HEK293 (cell line): Measurements from ENCODE around the gene PLEKHA3.

Experiments
- CTCF ChIA-PET: fragments of 350-600 bp; formaldehyde crosslinking; extraction: SDS; loops from one replicate; lab custom pipeline; 2021; ENCODE audit warnings: antibody characterized with exemption; lab: Yijun Ruan, JAX
- POLR2A ChIA-PET: fragments of 300-600 bp; formaldehyde crosslinking; extraction: SDS; loops from one replicate; lab custom pipeline; 2020; ENCODE audit warnings: antibody characterized with exemption, inconsistent platforms; lab: Yijun Ruan, JAX
- H3K27ac ChIP-seq: fragments of 200-500 bp; sonication (Bioruptor generic); 2 replicates; pipeline ENCODE4 v1.5.1; 2014; ENCODE audit warnings: low read depth, low read length, control low read depth, inconsistent platforms; ENCODE audit errors: extremely low read depth
- H3K36me3 ChIP-seq, 2 experiments: fragments of 200-500 bp in 1 of 2; sonication (Bioruptor generic) in 1 of 2; 1 replicate in 1 of 2; 2 replicates in 1 of 2; pipeline ENCODE4 v1.5.1; 2014 to 2017; ENCODE audit warnings: inconsistent platforms in 2 of 2, low read length in 2 of 2; ENCODE audit not compliant: control insufficient read depth in 2 of 2, insufficient read depth in 1 of 2
- H3K4me1 ChIP-seq: fragments of 200-500 bp; sonication (Bioruptor generic); 2 replicates; pipeline ENCODE4 v1.5.1; 2014; ENCODE audit warnings: mild to moderate bottlenecking, low read length, inconsistent platforms; ENCODE audit not compliant: control insufficient read depth, insufficient read depth
- H3K4me3 ChIP-seq: 2 replicates; pipeline ENCODE4 v1.5.1; 2011; ENCODE audit warnings: low read depth, mild to moderate bottlenecking, control low read depth, low read length, moderate library complexity
- H3K9me3 ChIP-seq: fragments of 200-500 bp; sonication (Bioruptor generic); 2 replicates; pipeline ENCODE4 v1.5.1; 2014; ENCODE audit warnings: low read depth, low read length, inconsistent platforms; ENCODE audit not compliant: control insufficient read depth, insufficient read depth
- ZBTB17 ChIP-seq: fragments of 450-650 bp; formaldehyde crosslinking; IDR thresholded peaks from 2 replicates; pipeline ENCODE4 v1.5.1; 2016; ENCODE audit warnings: missing biosample characterization, missing genetic modification characterization
- ZNF140 ChIP-seq: fragments of 450-650 bp; formaldehyde crosslinking; IDR thresholded peaks from 2 replicates; pipeline ENCODE4 v1.5.1; 2016; ENCODE audit warnings: missing biosample characterization, missing genetic modification characterization
- ZNF324 ChIP-seq: fragments of 450-650 bp; formaldehyde crosslinking; IDR thresholded peaks from 2 replicates; pipeline ENCODE4 v1.5.1; 2016; ENCODE audit warnings: missing biosample characterization, missing genetic modification characterization
- ZNF37A ChIP-seq: fragments of 450-650 bp; IDR thresholded peaks from 2 replicates; pipeline ENCODE4 v1.5.1; 2018; ENCODE audit warnings: missing biosample characterization, missing genetic modification characterization
- ZNF391 ChIP-seq: fragments of 450-650 bp; formaldehyde crosslinking; IDR thresholded peaks from 2 replicates; pipeline ENCODE4 v1.5.1; 2016; ENCODE audit warnings: low read depth, missing biosample characterization, missing genetic modification characterization, borderline replicate concordance
- ZNF394 ChIP-seq: fragments of 450-650 bp; formaldehyde crosslinking; IDR thresholded peaks from 2 replicates; pipeline ENCODE4 v1.5.1; 2016; ENCODE audit warnings: missing biosample characterization, missing genetic modification characterization, mild to moderate bottlenecking, moderate library complexity, borderline replicate concordance
- ZNF510 ChIP-seq: fragments of 450-650 bp; formaldehyde crosslinking; IDR thresholded peaks from 2 replicates; pipeline ENCODE4 v1.5.1; 2018; ENCODE audit warnings: mild to moderate bottlenecking, missing genetic modification characterization, missing biosample characterization; ENCODE audit not compliant: insufficient replicate concordance
- ZNF610 ChIP-seq: fragments of 450-650 bp; formaldehyde crosslinking; IDR thresholded peaks from 2 replicates; pipeline ENCODE4 v1.5.1; 2016; ENCODE audit warnings: missing biosample characterization, missing genetic modification characterization, borderline replicate concordance
- ZNF624 ChIP-seq: fragments of 450-650 bp; formaldehyde crosslinking; IDR thresholded peaks from 2 replicates; pipeline ENCODE4 v1.5.1; 2017; ENCODE audit warnings: missing biosample characterization, missing genetic modification characterization
- ZNF654 ChIP-seq: fragments of 450-650 bp; formaldehyde crosslinking; IDR thresholded peaks from 2 replicates; pipeline ENCODE4 v1.5.1; 2016; ENCODE audit warnings: low read depth, missing biosample characterization, missing genetic modification characterization
- ZNF768 ChIP-seq: fragments of 450-650 bp; formaldehyde crosslinking; IDR thresholded peaks from 2 replicates; pipeline ENCODE4 v1.5.1; 2018; ENCODE audit warnings: missing biosample characterization, mild to moderate bottlenecking, missing genetic modification characterization
- ZSCAN16 ChIP-seq: fragments of 450-650 bp; formaldehyde crosslinking; IDR thresholded peaks from 2 replicates; pipeline ENCODE4 v1.5.1; 2016; ENCODE audit warnings: missing biosample characterization, missing genetic modification characterization
- TF ChIP-seq, protein P1 (sequence below): fragments of 450-650 bp; formaldehyde crosslinking; IDR thresholded peaks from 2 replicates; pipeline ENCODE4 v1.5.1; 2016; ENCODE audit warnings: missing biosample characterization, missing genetic modification characterization
- TF ChIP-seq, protein P2 (sequence below): fragments of 450-650 bp; formaldehyde crosslinking; IDR thresholded peaks from 2 replicates; pipeline ENCODE4 v1.5.1; 2016; ENCODE audit warnings: missing biosample characterization, missing genetic modification characterization, borderline replicate concordance
- TF ChIP-seq, protein P3 (sequence below): fragments of 450-650 bp; formaldehyde crosslinking; IDR thresholded peaks from 2 replicates; pipeline ENCODE4 v1.5.1; 2016; ENCODE audit warnings: missing biosample characterization, missing genetic modification characterization
- TF ChIP-seq, protein P4 (sequence below): fragments of 450-650 bp; formaldehyde crosslinking; IDR thresholded peaks from 2 replicates; pipeline ENCODE4 v1.5.1; 2017; ENCODE audit warnings: missing biosample characterization, missing genetic modification characterization
- TF ChIP-seq, protein P5 (sequence below): fragments of 450-650 bp; formaldehyde crosslinking; conservative IDR thresholded peaks from 2 replicates; pipeline ENCODE4 v1.5.1; 2016; ENCODE audit warnings: low read depth, missing biosample characterization, missing genetic modification characterization
- TF ChIP-seq, protein P6 (sequence below): fragments of 450-650 bp; formaldehyde crosslinking; IDR thresholded peaks from 2 replicates; pipeline ENCODE4 v1.5.1; 2016; ENCODE audit warnings: missing biosample characterization, missing genetic modification characterization, borderline replicate concordance

The PLEKHA3 gene

DNA sequence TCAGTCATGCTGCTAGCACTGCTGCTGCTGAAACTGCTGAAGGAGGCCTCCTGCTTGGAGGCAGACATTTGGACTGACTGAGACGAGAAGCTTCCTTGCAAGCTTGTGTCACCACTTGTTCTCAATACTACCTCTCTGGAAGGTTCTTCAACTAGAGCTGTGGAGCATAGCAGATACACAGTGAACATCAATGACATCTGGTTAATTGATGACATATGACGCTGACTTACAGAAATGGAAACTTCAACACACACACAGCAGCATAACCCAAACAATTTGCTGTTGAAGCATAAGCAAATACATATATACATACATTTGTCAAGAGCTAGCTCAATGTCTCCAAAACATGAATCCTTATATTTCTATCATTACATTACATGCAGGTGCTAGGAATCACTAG lies 47.3 kb downstream of the PLEKHA3 start (continued):
- TF ChIP-seq, protein P1, sequence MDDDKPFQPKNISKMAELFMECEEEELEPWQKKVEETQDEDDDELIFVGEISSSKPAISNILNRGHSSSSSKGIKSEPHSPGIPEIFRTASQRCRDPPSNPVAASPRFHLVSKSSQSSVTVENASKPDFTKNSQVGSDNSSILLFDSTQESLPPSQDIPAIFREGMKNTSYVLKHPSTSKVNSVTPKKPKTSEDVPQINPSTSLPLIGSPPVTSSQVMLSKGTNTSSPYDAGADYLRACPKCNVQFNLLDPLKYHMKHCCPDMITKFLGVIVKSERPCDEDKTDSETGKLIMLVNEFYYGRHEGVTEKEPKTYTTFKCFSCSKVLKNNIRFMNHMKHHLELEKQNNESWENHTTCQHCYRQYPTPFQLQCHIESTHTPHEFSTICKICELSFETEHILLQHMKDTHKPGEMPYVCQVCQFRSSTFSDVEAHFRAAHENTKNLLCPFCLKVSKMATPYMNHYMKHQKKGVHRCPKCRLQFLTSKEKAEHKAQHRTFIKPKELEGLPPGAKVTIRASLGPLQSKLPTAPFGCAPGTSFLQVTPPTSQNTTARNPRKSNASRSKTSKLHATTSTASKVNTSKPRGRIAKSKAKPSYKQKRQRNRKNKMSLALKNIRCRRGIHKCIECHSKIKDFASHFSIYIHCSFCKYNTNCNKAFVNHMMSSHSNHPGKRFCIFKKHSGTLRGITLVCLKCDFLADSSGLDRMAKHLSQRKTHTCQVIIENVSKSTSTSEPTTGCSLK (tag by site-specific recombination): no peak
- TF ChIP-seq, protein P2, sequence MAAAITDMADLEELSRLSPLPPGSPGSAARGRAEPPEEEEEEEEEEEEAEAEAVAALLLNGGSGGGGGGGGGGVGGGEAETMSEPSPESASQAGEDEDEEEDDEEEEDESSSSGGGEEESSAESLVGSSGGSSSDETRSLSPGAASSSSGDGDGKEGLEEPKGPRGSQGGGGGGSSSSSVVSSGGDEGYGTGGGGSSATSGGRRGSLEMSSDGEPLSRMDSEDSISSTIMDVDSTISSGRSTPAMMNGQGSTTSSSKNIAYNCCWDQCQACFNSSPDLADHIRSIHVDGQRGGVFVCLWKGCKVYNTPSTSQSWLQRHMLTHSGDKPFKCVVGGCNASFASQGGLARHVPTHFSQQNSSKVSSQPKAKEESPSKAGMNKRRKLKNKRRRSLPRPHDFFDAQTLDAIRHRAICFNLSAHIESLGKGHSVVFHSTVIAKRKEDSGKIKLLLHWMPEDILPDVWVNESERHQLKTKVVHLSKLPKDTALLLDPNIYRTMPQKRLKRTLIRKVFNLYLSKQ (tag by site-specific recombination): no peak
- no peak for TF ChIP-seq ZNF391 (tag by site-specific recombination)

DNA sequence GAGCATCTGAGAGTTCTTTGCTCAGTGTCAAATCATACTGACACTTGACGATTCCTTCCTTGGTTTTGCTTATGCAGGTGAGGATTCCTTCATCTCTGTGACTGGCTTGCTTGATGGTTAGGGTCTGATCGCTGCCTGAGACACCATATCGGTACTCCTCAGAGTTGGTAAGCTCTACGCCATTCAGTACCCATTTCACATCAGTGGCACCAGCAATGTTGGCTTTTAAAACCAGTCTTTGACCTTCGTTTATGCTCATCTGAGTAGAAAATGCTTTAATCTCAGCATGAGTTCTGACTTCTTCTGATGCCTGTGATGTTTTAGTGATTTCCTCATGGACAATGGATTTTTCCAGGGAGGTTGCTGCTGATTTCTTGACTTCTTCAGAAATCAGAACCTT lies 48.4 kb downstream of the PLEKHA3 start:
- no peaks in the 10 kb centered on the region for H3K9me3 ChIP-seq
- H3K4me1 ChIP-seq: no peaks in the 10 kb centered on the region
- ChIA-PET CTCF (interaction anchor here (0.7 kb wide), 1 partner anchor 15 kb away, joined by 3 read pairs; no protein-coding TSS in a partner anchor), POLR2A (no interaction called here)
- no peak overlapping the region for H3K4me3 ChIP-seq
- TF ChIP-seq ZNF610 (no peak), ZBTB17 (tag by site-specific recombination) (no peak), ZSCAN16 (no peak), ZNF324 (no peak), ZNF768 (tag by site-specific recombination) (no peak), ZNF510 (tag by site-specific recombination) (no peak), ZNF37A (tag by site-specific recombination) (no peak), ZNF394 (tag by site-specific recombination) (no peak)
- TF ChIP-seq, protein P3, sequence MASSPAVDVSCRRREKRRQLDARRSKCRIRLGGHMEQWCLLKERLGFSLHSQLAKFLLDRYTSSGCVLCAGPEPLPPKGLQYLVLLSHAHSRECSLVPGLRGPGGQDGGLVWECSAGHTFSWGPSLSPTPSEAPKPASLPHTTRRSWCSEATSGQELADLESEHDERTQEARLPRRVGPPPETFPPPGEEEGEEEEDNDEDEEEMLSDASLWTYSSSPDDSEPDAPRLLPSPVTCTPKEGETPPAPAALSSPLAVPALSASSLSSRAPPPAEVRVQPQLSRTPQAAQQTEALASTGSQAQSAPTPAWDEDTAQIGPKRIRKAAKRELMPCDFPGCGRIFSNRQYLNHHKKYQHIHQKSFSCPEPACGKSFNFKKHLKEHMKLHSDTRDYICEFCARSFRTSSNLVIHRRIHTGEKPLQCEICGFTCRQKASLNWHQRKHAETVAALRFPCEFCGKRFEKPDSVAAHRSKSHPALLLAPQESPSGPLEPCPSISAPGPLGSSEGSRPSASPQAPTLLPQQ: no peak
- TF ChIP-seq, protein P4, sequence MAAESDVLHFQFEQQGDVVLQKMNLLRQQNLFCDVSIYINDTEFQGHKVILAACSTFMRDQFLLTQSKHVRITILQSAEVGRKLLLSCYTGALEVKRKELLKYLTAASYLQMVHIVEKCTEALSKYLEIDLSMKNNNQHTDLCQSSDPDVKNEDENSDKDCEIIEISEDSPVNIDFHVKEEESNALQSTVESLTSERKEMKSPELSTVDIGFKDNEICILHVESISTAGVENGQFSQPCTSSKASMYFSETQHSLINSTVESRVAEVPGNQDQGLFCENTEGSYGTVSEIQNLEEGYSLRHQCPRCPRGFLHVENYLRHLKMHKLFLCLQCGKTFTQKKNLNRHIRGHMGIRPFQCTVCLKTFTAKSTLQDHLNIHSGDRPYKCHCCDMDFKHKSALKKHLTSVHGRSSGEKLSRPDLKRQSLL (tag by site-specific recombination): no peak
- TF ChIP-seq, all 188 proteins: peak for 0
- Histone ChIP-seq H3K27ac (no peak overlapping the region), H3K36me3 (peaks cover 0 to 33% of the 10 kb centered on the region in 2 experiments; a peak in 1 of 3 replicates)

DNA sequence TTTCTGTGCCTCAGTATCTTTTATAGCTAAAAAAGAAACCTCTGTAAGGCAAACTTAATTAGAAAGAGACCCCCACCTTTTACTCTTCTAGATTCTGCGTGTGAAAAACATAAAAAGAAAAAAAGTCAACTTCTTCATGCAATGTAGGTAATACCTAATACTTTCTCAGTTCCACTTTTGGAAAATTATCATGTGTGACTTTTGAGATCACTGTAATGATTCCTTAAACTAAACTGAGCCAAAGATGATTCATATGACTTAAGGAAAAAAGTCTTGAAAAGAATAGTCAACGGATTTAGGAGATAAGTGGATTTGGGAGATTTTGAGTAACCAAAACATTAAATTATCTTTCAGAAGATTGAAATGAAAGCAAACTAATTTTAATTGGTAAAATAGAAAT lies 48.9 kb downstream of the PLEKHA3 start:
- Histone ChIP-seq H3K27ac (no peak overlapping the region), H3K4me1 (no peaks in the 10 kb centered on the region), H3K36me3 (peaks cover 0 to 38% of the 10 kb centered on the region in 2 experiments; a peak in 1 of 3 replicates), H3K4me3 (no peak overlapping the region), H3K9me3 (no peaks in the 10 kb centered on the region)
- POLR2A ChIA-PET: no interaction called here
- CTCF ChIA-PET: interaction anchor here (0.7 kb wide), 1 partner anchor 14 kb away, joined by 3 read pairs; no protein-coding TSS in a partner anchor
- TF ChIP-seq ZSCAN16: no peak
- TF ChIP-seq ZNF140: no peak
- TF ChIP-seq, protein P5, sequence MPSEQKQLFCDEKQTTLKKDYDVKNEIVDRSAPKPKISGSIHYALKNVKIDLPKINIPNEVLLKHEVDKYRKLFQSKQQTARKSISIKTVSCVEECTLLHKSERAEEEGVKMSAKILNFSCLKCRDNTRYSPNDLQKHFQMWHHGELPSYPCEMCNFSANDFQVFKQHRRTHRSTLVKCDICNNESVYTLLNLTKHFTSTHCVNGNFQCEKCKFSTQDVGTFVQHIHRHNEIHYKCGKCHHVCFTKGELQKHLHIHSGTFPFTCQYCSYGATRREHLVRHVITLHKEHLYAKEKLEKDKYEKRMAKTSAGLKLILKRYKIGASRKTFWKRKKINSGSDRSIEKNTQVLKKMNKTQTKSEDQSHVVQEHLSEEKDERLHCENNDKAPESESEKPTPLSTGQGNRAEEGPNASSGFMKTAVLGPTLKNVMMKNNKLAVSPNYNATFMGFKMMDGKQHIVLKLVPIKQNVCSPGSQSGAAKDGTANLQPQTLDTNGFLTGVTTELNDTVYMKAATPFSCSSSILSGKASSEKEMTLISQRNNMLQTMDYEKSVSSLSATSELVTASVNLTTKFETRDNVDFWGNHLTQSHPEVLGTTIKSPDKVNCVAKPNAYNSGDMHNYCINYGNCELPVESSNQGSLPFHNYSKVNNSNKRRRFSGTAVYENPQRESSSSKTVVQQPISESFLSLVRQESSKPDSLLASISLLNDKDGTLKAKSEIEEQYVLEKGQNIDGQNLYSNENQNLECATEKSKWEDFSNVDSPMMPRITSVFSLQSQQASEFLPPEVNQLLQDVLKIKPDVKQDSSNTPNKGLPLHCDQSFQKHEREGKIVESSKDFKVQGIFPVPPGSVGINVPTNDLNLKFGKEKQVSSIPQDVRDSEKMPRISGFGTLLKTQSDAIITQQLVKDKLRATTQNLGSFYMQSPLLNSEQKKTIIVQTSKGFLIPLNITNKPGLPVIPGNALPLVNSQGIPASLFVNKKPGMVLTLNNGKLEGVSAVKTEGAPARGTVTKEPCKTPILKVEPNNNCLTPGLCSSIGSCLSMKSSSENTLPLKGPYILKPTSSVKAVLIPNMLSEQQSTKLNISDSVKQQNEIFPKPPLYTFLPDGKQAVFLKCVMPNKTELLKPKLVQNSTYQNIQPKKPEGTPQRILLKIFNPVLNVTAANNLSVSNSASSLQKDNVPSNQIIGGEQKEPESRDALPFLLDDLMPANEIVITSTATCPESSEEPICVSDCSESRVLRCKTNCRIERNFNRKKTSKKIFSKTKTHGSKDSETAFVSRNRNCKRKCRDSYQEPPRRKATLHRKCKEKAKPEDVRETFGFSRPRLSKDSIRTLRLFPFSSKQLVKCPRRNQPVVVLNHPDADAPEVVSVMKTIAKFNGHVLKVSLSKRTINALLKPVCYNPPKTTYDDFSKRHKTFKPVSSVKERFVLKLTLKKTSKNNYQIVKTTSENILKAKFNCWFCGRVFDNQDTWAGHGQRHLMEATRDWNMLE (tag by site-specific recombination): no peak
- no peak for TF ChIP-seq ZNF624 (tag by site-specific recombination)
- TF ChIP-seq ZNF654 (tag by site-specific recombination): no peak
- TF ChIP-seq, protein P6, sequence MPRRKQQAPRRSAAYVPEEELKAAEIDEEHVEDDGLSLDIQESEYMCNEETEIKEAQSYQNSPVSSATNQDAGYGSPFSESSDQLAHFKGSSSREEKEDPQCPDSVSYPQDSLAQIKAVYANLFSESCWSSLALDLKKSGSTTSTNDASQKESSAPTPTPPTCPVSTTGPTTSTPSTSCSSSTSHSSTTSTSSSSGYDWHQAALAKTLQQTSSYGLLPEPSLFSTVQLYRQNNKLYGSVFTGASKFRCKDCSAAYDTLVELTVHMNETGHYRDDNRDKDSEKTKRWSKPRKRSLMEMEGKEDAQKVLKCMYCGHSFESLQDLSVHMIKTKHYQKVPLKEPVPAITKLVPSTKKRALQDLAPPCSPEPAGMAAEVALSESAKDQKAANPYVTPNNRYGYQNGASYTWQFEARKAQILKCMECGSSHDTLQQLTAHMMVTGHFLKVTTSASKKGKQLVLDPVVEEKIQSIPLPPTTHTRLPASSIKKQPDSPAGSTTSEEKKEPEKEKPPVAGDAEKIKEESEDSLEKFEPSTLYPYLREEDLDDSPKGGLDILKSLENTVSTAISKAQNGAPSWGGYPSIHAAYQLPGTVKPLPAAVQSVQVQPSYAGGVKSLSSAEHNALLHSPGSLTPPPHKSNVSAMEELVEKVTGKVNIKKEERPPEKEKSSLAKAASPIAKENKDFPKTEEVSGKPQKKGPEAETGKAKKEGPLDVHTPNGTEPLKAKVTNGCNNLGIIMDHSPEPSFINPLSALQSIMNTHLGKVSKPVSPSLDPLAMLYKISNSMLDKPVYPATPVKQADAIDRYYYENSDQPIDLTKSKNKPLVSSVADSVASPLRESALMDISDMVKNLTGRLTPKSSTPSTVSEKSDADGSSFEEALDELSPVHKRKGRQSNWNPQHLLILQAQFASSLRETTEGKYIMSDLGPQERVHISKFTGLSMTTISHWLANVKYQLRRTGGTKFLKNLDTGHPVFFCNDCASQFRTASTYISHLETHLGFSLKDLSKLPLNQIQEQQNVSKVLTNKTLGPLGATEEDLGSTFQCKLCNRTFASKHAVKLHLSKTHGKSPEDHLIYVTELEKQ: no peak
